HepG2 (cell line): ENCODE data around the gene GLOD4. TPM values are rescaled to one million over a fixed set of nuclear protein-coding genes. Genes with fewer than 3 reads are reported as not detected.
A peak's percentile ranks its signal among the peaks of the same experiment; 100 is the strongest.

ENCODE experiments used
- ATAD3A ChIP-seq: sonication (generic); formaldehyde crosslinking; IDR thresholded peaks from 2 replicates; pipeline ENCODE4 v1.4.0; 2020; ENCODE audit warnings: missing genetic modification reagents
- EHMT2 ChIP-seq: fragments of 200-600 bp; sonication (generic); IDR thresholded peaks from 2 replicates; pipeline ENCODE4 v1.7.0; 2017; ENCODE audit warnings: antibody characterized with exemption, low read depth, low read length, borderline replicate concordance
- GLI4 ChIP-seq: sonication (generic); formaldehyde crosslinking; IDR thresholded peaks from 2 replicates; pipeline ENCODE4 v1.5.1; 2020; ENCODE audit warnings: missing genetic modification reagents, mild to moderate bottlenecking, moderate library complexity, borderline replicate concordance
- MAF1 ChIP-seq: sonication (generic); formaldehyde crosslinking; IDR thresholded peaks from 2 replicates; pipeline ENCODE4 v1.5.0; 2020; ENCODE audit warnings: missing genetic modification reagents, borderline replicate concordance
- RCOR2 ChIP-seq: IDR thresholded peaks from 2 replicates; pipeline ENCODE4 v1.6.1; 2016; ENCODE audit warnings: missing biosample characterization, missing genetic modification reagents
- SOX6 ChIP-seq, 2 experiments: fragments of 450-650 bp in 1 of 2; sonication (generic) in 1 of 2; formaldehyde crosslinking in 1 of 2; IDR thresholded peaks; 2 replicates each; pipeline versions ENCODE4 v1.4.0 to v1.6.1; 2017 to 2020; ENCODE audit warnings: antibody characterized with exemption in 1 of 2, mild to moderate bottlenecking in 1 of 2, missing genetic modification reagents in 1 of 2
- TARDBP ChIP-seq: sonication (generic); formaldehyde crosslinking; IDR thresholded peaks from 2 replicates; pipeline ENCODE4 v1.8.0; 2022; ENCODE audit warnings: mild to moderate bottlenecking, missing genetic modification reagents
- TCF12 ChIP-seq, 2 experiments: fragments of 450-650 bp in 1 of 2; sonication (generic) in 1 of 2; formaldehyde crosslinking in 1 of 2; IDR thresholded peaks; 2 replicates each; pipeline versions ENCODE4 v1.6.1 to v1.8.0; 2017 to 2022; ENCODE audit warnings: antibody characterized with exemption in 1 of 2, mild to moderate bottlenecking in 1 of 2, missing genetic modification reagents in 1 of 2, moderate library complexity in 1 of 2
- ZBTB4 ChIP-seq: sonication (generic); formaldehyde crosslinking; IDR thresholded peaks from 2 replicates; pipeline ENCODE4 v1.4.0; 2020; ENCODE audit warnings: missing genetic modification reagents, mild to moderate bottlenecking, borderline replicate concordance
- ZFP36L2 ChIP-seq: sonication (generic); formaldehyde crosslinking; IDR thresholded peaks from 2 replicates; pipeline ENCODE4 v1.4.0; 2020; ENCODE audit warnings: missing genetic modification reagents
- ZNF430 ChIP-seq: sonication (generic); formaldehyde crosslinking; IDR thresholded peaks from 2 replicates; pipeline ENCODE4 v1.9.0; 2021; ENCODE audit warnings: mild to moderate bottlenecking, missing genetic modification reagents
- ZNF563 ChIP-seq: sonication (generic); formaldehyde crosslinking; IDR thresholded peaks from 2 replicates; pipeline ENCODE4 v1.8.0; 2022; ENCODE audit warnings: mild to moderate bottlenecking, moderate library complexity, missing genetic modification reagents
- ZNF589 ChIP-seq: sonication (generic); formaldehyde crosslinking; conservative IDR thresholded peaks from 2 replicates; pipeline ENCODE4 v1.8.0; 2022; ENCODE audit warnings: mild to moderate bottlenecking, moderate library complexity, missing genetic modification reagents
- polyA plus RNA-seq, 8 experiments: library from polyadenylated mRNA; depleted of rRNA in 3 of 8; stranded (reverse) in 7 of 8; unstranded in 1 of 8; fragments of >200 nt; fragmentation: Illumina TruSeq in 4 of 8; extraction: Trizol in 4 of 8; gene quantifications; 2 replicates each; pipeline versions ENCODE4 v1.2.1 to v1.2.3, GENCODE V29; 2011 to 2016; ENCODE audit warnings: low read depth in 4 of 8, missing spikeins in 1 of 8, mixed read lengths in 1 of 8; ENCODE audit not compliant: insufficient read depth in 1 of 8
- total RNA-seq, 5 experiments: library from RNA; depleted of rRNA; stranded (reverse); fragments of >200 nt; fragmentation: Illumina TruSeq; extraction: Trizol; gene quantifications; 2 replicates each; pipeline ENCODE4 v1.2.3, GENCODE V29; 2016; ENCODE audit warnings: low read depth in 1 of 5
- TF ChIP-seq, protein P1 (sequence below): IDR thresholded peaks from 2 replicates; pipeline ENCODE4 v1.6.1; 2016
- TF ChIP-seq, protein P2 (sequence below): sonication (generic); formaldehyde crosslinking; IDR thresholded peaks from 2 replicates; pipeline ENCODE4 v1.9.0; 2021; ENCODE audit warnings: mild to moderate bottlenecking, missing genetic modification reagents

The GLOD4 gene
- total and polyA plus RNA-seq, 2 of the 13 experiments (the other 11 are each of a cell fraction or from before 2014, with no cell fraction given), result 53.7 to 87.8 TPM

GRCh38 chr17:781805-782731, at the start of gene GLOD4, which contains the start of gene MRM3 (continued):
- TF ChIP-seq ZBTB4 (CRISPR knock-in tag) (peak; percentile 94), MAF1 (CRISPR knock-in tag) (no peak), ZFP36L2 (CRISPR knock-in tag) (no peak), TARDBP (peak; percentile 96), GLI4 (CRISPR knock-in tag) (peak; percentile 80; the same call in 1 of the 2 replicates), ZNF589 (CRISPR knock-in tag) (peak; percentile 87), ATAD3A (CRISPR knock-in tag) (no peak), EHMT2 (no peak), ZNF430 (CRISPR knock-in tag) (peak; percentile 96), TCF12 (IDR thresholded peaks at IDR 0.05) (no peak), TCF12 (CRISPR knock-in tag; IDR thresholded peaks at IDR 0.05) (peak; percentile 66; the same call in 1 of the 2 replicates), ZNF563 (peak; percentile 63; the same call in 1 of the 2 replicates), RCOR2 (CRISPR knock-in tag) (no peak), SOX6 (IDR thresholded peaks at IDR 0.05) (no peak), SOX6 (CRISPR knock-in tag; IDR thresholded peaks at IDR 0.05) (peak; percentile 74; the same call in 1 of the 2 replicates)
- TF ChIP-seq, protein P1, sequence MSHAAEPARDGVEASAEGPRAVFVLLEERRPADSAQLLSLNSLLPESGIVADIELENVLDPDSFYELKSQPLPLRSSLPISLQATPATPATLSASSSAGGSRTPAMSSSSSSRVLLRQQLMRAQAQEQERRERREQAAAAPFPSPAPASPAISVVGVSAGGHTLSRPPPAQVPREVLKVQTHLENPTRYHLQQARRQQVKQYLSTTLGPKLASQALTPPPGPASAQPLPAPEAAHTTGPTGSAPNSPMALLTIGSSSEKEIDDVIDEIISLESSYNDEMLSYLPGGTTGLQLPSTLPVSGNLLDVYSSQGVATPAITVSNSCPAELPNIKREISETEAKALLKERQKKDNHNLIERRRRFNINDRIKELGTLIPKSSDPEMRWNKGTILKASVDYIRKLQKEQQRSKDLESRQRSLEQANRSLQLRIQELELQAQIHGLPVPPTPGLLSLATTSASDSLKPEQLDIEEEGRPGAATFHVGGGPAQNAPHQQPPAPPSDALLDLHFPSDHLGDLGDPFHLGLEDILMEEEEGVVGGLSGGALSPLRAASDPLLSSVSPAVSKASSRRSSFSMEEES (CRISPR knock-in tag), result peak; percentile 92
- TF ChIP-seq, protein P2, sequence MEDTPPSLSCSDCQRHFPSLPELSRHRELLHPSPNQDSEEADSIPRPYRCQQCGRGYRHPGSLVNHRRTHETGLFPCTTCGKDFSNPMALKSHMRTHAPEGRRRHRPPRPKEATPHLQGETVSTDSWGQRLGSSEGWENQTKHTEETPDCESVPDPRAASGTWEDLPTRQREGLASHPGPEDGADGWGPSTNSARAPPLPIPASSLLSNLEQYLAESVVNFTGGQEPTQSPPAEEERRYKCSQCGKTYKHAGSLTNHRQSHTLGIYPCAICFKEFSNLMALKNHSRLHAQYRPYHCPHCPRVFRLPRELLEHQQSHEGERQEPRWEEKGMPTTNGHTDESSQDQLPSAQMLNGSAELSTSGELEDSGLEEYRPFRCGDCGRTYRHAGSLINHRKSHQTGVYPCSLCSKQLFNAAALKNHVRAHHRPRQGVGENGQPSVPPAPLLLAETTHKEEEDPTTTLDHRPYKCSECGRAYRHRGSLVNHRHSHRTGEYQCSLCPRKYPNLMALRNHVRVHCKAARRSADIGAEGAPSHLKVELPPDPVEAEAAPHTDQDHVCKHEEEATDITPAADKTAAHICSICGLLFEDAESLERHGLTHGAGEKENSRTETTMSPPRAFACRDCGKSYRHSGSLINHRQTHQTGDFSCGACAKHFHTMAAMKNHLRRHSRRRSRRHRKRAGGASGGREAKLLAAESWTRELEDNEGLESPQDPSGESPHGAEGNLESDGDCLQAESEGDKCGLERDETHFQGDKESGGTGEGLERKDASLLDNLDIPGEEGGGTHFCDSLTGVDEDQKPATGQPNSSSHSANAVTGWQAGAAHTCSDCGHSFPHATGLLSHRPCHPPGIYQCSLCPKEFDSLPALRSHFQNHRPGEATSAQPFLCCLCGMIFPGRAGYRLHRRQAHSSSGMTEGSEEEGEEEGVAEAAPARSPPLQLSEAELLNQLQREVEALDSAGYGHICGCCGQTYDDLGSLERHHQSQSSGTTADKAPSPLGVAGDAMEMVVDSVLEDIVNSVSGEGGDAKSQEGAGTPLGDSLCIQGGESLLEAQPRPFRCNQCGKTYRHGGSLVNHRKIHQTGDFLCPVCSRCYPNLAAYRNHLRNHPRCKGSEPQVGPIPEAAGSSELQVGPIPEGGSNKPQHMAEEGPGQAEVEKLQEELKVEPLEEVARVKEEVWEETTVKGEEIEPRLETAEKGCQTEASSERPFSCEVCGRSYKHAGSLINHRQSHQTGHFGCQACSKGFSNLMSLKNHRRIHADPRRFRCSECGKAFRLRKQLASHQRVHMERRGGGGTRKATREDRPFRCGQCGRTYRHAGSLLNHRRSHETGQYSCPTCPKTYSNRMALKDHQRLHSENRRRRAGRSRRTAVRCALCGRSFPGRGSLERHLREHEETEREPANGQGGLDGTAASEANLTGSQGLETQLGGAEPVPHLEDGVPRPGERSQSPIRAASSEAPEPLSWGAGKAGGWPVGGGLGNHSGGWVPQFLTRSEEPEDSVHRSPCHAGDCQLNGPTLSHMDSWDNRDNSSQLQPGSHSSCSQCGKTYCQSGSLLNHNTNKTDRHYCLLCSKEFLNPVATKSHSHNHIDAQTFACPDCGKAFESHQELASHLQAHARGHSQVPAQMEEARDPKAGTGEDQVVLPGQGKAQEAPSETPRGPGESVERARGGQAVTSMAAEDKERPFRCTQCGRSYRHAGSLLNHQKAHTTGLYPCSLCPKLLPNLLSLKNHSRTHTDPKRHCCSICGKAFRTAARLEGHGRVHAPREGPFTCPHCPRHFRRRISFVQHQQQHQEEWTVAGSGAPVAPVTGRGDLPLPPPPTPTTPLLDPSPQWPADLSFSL (CRISPR knock-in tag), result no peak
